ENCODE results near the gene CRACDL.

The CRACDL gene

DNA sequence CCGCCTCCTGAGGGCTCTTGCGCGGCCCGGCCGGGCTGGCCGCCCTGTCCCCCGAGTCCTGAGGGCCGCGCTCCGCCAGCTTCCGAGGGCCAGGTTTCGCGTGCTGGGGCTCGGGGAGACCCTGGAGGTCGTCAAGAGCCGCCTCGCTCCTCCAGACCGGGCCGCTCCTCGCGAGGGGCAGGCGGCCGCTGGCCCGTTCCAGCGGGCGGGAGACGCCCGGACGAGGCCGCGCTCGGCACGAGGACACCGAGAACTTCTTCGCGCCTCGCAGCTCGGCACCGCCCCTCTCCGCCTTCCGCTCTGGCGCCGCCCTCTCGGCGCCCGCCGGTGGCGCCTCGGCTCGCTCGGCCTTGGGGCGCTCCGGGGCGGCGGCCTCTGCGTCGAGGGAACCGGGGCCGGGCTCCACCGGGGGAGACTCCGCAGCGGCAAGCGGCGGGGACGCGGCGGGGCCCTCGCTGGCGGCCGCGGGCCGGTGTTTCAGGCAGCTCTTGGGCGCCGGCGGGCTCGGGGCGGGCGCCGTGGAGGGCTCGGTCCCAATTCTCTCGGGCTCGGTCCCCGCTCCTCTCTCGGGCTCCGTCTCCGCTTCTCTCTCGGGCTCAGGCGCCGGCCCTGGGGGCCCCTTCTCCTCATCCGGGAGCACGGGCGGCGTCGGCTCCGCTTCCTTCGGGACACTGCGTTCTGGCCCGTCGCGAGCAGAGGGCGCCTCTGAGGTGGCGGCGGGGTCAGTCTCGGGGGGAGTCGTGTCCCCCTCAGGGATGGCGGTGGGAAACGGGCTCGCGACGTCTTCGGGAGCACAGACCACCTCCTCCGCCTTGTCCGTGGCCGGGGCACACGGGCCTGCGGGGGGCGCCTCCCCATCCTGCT is 113.5 kb downstream of the CRACDL start:
- ATAC-seq: peak; percentile 63
- TF ChIP-seq BACH2 (CRISPR knock-in tag; IDR thresholded peaks at IDR 0.05; ENCODE audit: borderline replicate concordance) (no peak), OSR1 (CRISPR knock-in tag; IDR thresholded peaks at IDR 0.05) (no peak), GLIS3 (CRISPR knock-in tag; IDR thresholded peaks at IDR 0.05) (no peak), ZFP3 (CRISPR knock-in tag; IDR thresholded peaks at IDR 0.05) (no peak), CSDC2 (CRISPR knock-in tag; IDR thresholded peaks at IDR 0.05) (no peak), ZC3H10 (CRISPR knock-in tag; IDR thresholded peaks at IDR 0.05) (no peak), SNAI2 (CRISPR knock-in tag; IDR thresholded peaks at IDR 0.05) (no peak), TOX (CRISPR knock-in tag; IDR thresholded peaks at IDR 0.05; ENCODE audit: borderline replicate concordance) (no peak), ZFP30 (CRISPR knock-in tag; IDR thresholded peaks at IDR 0.05) (no peak), ZNF565 (CRISPR knock-in tag; conservative IDR thresholded peaks at IDR 0.05; ENCODE audit: low read depth) (no peak), PPARA (CRISPR knock-in tag; IDR thresholded peaks at IDR 0.05; ENCODE audit: borderline replicate concordance) (no peak), ARNTL (CRISPR knock-in tag; IDR thresholded peaks at IDR 0.05; ENCODE audit: borderline replicate concordance, low read depth) (no peak)
- TF ChIP-seq, protein P1, sequence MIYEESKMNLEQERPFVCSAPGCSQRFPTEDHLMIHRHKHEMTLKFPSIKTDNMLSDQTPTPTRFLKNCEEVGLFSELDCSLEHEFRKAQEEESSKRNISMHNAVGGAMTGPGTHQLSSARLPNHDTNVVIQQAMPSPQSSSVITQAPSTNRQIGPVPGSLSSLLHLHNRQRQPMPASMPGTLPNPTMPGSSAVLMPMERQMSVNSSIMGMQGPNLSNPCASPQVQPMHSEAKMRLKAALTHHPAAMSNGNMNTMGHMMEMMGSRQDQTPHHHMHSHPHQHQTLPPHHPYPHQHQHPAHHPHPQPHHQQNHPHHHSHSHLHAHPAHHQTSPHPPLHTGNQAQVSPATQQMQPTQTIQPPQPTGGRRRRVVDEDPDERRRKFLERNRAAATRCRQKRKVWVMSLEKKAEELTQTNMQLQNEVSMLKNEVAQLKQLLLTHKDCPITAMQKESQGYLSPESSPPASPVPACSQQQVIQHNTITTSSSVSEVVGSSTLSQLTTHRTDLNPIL (CRISPR knock-in tag; IDR thresholded peaks at IDR 0.05; ENCODE audit: low read depth): no peak
- TF ChIP-seq, protein P2, sequence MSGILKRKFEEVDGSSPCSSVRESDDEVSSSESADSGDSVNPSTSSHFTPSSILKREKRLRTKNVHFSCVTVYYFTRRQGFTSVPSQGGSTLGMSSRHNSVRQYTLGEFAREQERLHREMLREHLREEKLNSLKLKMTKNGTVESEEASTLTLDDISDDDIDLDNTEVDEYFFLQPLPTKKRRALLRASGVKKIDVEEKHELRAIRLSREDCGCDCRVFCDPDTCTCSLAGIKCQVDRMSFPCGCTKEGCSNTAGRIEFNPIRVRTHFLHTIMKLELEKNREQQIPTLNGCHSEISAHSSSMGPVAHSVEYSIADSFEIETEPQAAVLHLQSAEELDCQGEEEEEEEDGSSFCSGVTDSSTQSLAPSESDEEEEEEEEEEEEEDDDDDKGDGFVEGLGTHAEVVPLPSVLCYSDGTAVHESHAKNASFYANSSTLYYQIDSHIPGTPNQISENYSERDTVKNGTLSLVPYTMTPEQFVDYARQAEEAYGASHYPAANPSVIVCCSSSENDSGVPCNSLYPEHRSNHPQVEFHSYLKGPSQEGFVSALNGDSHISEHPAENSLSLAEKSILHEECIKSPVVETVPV (CRISPR knock-in tag; IDR thresholded peaks at IDR 0.05): no peak
- TF ChIP-seq, protein P3, sequence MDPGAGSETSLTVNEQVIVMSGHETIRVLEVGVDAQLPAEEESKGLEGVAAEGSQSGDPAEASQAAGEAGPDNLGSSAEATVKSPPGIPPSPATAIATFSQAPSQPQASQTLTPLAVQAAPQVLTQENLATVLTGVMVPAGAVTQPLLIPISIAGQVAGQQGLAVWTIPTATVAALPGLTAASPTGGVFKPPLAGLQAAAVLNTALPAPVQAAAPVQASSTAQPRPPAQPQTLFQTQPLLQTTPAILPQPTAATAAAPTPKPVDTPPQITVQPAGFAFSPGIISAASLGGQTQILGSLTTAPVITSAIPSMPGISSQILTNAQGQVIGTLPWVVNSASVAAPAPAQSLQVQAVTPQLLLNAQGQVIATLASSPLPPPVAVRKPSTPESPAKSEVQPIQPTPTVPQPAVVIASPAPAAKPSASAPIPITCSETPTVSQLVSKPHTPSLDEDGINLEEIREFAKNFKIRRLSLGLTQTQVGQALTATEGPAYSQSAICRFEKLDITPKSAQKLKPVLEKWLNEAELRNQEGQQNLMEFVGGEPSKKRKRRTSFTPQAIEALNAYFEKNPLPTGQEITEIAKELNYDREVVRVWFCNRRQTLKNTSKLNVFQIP (CRISPR knock-in tag; IDR thresholded peaks at IDR 0.05; ENCODE audit: borderline replicate concordance, low read depth): no peak
- TF ChIP-seq, protein P4, sequence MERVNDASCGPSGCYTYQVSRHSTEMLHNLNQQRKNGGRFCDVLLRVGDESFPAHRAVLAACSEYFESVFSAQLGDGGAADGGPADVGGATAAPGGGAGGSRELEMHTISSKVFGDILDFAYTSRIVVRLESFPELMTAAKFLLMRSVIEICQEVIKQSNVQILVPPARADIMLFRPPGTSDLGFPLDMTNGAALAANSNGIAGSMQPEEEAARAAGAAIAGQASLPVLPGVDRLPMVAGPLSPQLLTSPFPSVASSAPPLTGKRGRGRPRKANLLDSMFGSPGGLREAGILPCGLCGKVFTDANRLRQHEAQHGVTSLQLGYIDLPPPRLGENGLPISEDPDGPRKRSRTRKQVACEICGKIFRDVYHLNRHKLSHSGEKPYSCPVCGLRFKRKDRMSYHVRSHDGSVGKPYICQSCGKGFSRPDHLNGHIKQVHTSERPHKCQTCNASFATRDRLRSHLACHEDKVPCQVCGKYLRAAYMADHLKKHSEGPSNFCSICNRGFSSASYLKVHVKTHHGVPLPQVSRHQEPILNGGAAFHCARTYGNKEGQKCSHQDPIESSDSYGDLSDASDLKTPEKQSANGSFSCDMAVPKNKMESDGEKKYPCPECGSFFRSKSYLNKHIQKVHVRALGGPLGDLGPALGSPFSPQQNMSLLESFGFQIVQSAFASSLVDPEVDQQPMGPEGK (CRISPR knock-in tag; IDR thresholded peaks at IDR 0.05; ENCODE audit: borderline replicate concordance): no peak

DNA sequence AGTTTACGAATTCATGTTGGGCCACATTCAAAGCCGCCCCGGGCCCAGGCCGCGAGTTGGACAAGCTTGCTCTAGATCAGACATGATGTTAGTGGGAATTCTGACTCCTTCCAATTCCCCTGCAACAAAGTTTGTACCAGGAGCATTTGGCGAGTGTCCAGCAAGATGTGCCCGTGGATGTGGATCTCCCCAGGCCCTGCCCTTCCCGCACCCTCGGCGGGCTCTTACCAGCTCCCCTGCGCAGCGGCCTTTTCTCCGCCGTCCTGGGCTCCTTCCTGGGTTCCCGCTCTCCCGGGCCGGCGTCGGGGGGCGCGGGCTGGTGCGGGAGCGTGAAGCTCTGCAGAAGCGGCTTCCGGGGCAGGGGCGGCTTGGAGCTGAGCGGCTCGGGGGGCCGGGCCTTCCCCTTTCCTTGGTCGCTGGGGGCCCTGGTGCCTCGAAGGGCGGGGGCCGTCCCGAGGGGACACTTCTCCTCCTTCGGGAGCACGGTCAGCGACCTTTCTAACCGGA is 114.3 kb downstream of the CRACDL start:
- TF ChIP-seq OSR1 (CRISPR knock-in tag; IDR thresholded peaks at IDR 0.05): no peak
- TF ChIP-seq, protein P4 (CRISPR knock-in tag; IDR thresholded peaks at IDR 0.05; ENCODE audit: borderline replicate concordance): no peak
- TF ChIP-seq, protein P5, sequence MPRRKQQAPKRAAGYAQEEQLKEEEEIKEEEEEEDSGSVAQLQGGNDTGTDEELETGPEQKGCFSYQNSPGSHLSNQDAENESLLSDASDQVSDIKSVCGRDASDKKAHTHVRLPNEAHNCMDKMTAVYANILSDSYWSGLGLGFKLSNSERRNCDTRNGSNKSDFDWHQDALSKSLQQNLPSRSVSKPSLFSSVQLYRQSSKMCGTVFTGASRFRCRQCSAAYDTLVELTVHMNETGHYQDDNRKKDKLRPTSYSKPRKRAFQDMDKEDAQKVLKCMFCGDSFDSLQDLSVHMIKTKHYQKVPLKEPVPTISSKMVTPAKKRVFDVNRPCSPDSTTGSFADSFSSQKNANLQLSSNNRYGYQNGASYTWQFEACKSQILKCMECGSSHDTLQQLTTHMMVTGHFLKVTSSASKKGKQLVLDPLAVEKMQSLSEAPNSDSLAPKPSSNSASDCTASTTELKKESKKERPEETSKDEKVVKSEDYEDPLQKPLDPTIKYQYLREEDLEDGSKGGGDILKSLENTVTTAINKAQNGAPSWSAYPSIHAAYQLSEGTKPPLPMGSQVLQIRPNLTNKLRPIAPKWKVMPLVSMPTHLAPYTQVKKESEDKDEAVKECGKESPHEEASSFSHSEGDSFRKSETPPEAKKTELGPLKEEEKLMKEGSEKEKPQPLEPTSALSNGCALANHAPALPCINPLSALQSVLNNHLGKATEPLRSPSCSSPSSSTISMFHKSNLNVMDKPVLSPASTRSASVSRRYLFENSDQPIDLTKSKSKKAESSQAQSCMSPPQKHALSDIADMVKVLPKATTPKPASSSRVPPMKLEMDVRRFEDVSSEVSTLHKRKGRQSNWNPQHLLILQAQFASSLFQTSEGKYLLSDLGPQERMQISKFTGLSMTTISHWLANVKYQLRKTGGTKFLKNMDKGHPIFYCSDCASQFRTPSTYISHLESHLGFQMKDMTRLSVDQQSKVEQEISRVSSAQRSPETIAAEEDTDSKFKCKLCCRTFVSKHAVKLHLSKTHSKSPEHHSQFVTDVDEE (CRISPR knock-in tag; IDR thresholded peaks at IDR 0.05): no peak
- TF ChIP-seq SNAI2 (CRISPR knock-in tag; IDR thresholded peaks at IDR 0.05): no peak
- TF ChIP-seq RARB (CRISPR knock-in tag; IDR thresholded peaks at IDR 0.05): no peak
- TF ChIP-seq, protein P2 (CRISPR knock-in tag; IDR thresholded peaks at IDR 0.05): no peak
- TF ChIP-seq ZFP30 (CRISPR knock-in tag; IDR thresholded peaks at IDR 0.05): no peak
- no peak for TF ChIP-seq ZC3H10 (CRISPR knock-in tag; IDR thresholded peaks at IDR 0.05)
- TF ChIP-seq PPARA (CRISPR knock-in tag; IDR thresholded peaks at IDR 0.05; ENCODE audit: borderline replicate concordance): no peak
- no peak for TF ChIP-seq ZNF565 (CRISPR knock-in tag; conservative IDR thresholded peaks at IDR 0.05; ENCODE audit: low read depth)
- TF ChIP-seq TOX (CRISPR knock-in tag; IDR thresholded peaks at IDR 0.05; ENCODE audit: borderline replicate concordance): no peak
- TF ChIP-seq, protein P3 (CRISPR knock-in tag; IDR thresholded peaks at IDR 0.05; ENCODE audit: borderline replicate concordance, low read depth): no peak
- TF ChIP-seq ARNTL (CRISPR knock-in tag; IDR thresholded peaks at IDR 0.05; ENCODE audit: borderline replicate concordance, low read depth): no peak
- TF ChIP-seq TCF4 (CRISPR knock-in tag; IDR thresholded peaks at IDR 0.05; ENCODE audit: borderline replicate concordance): no peak
- TF ChIP-seq ISL1 (CRISPR knock-in tag; IDR thresholded peaks at IDR 0.05): no peak
- no peak for TF ChIP-seq CSDC2 (CRISPR knock-in tag; IDR thresholded peaks at IDR 0.05)
- TF ChIP-seq ZNF8 (CRISPR knock-in tag; IDR thresholded peaks at IDR 0.05): no peak
- no peak for ATAC-seq

Measured in SK-N-SH treated with all-trans-retinoic acid at 6 μM for 48 hours (cell line).